NCI-H526 treated with DMSO at 0.1 percent for 48 hours (cell line): Measurements from ENCODE around the gene KCNJ10.
A peak's percentile ranks its signal among the peaks of the same experiment; 100 is the strongest.
"Not testable (repeated sequence)": the region's sequence is repeated elsewhere in the genome, so short reads cannot be mapped to it uniquely, and the experiment has no call there.

ENCODE experiments used
- DNase-seq: peaks from one replicate; lab custom pipeline; 2025; lab: John Stamatoyannopoulos, UW

The KCNJ10 gene

DNA sequence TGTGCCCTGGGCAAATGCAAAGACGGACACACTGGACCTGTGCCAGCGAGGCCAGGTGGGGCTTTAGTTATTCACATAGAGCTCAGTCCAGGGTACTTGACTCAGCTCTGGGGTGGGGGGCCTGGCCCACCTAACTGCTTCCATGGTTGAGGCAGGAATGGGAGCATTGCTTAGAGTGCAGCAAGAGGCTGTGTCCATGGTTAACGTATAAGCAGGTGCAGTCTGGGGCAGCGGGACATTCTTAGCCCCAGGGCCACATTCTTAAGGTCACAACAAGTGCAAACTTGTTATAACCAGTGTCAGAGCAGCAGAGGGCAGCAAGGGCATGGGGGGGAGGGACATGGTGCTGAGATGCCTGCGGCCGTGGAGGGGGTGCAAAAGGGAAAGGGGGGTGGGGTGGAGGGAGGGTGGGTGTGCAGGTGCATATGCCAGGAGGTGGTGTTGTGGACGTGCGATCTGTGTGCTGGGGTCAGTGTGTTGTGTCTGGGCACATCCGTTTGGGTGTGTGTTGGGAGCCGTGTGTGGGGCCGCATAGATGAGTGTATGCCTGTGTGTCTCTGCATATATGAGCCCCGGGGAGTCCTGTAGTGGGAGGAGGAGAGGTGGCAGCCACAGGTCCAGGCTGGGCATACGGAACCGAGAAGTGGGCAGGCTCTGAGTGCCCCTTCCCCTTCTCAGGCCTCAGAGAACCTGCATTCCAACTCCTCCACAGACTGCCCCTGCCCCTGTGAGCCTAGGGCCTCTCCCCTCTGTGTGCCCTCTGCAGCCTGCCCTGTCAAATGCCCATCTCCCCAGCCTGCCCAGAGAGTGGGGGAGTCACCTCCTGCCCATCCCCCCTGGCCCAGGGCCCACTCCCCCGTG, 8.4 kb downstream of the KCNJ10 start:
- no peak for DNase-seq

DNA sequence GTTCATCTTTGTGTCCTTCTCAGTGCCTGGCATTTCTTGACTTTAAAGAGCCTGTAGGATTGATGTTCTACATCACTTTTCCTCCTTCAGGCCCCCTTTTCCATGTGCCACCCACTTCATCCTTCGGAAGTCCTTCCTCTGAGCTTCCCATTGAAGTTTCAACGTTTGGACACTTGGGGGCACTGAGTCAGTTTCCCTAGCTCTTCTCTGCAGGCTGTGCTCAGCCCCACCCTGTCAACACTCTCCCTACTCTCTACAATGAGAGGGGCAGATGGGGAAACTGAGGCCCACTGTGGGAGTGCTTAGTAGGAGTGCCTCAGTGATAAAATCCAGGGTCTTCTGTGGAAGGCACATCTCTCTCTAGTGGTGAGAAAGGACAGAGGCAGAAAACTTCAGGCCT, 11.9 kb downstream of the KCNJ10 start:
- no peak for DNase-seq

DNA sequence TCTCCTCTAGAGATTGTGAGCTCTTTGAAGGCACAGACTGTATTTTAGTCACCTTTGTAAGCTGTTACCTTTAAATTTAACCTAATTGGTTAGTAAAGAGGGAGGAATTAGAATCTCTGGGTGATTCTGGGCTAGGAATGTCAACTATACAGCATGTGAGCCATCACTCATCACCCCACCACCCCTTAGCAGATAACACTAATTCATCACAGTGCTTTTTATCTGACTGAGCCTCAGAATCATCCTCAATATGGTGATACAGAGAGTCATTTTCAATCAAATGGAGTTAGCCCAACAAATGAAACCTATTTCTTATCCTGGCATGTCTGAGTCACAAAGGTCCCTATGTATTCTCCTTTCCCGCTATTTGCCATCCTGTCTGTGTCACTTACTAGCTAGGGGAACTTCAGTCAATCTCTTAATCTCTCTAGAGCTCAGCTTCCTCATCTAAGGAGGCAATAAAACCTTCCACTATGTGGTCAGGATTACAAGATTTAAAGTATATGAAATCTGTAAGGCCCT, 13.3 kb downstream of the KCNJ10 start:
- DNase-seq: no peak

DNA sequence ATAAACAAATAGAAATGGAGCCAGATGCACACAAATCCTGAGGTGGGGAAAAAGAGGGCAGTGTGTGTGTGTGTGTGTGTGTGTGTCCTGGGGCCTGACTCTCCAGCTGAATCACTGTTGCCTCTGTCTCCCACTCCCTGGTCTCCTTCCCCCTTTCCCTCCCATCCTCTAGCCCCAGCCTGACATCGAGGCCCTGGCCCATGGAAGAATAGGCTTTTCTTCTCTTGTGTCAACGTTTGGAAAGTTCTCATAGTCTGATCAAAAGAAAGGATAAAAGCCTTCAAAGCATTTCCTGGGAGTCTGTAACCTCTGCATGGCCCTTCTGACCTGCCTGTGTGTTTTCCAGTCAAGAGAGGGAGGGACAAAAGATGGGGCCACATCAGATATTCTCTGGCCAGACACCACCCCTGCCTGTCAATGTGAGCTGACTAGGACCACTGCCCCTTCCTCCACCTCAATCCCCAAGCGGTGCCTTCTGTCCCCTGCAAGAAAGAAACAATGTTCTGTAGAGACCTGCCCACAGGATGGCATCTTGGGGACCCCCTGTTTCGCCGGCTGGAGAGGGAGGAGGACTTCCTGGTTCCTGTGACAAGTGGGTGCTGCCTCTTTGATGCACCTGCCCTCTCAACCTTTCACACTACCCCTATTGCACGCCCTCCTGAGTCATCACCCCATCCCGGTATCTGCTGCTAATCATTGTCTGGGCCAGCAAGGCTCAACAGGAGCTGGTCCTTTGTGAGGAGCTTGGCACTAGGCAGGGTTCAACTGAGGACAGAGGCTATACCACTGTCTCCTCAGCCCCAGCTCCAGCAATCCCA, 16.2 kb downstream of the KCNJ10 start:
- DNase-seq: no peak

DNA sequence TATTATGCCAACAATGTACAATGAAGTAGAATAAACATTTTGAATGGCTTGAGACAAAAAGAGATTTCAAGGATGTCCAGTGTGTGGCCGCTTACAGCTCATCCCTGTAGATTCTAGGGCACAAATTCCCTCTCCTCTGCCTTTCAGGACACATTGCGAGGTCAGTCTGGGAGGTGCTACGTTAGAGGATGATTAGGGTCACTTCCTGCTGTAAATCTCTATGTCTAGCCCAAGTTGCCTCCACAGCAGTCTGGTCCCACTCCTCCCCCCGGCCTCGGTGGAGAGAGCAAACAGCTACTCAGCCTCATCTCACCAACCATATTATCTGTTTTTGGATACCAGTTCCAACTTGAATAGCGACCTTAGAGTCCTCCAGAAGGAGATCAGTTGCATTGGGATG, 17.0 kb downstream of the KCNJ10 start:
- DNase-seq: no peak

DNA sequence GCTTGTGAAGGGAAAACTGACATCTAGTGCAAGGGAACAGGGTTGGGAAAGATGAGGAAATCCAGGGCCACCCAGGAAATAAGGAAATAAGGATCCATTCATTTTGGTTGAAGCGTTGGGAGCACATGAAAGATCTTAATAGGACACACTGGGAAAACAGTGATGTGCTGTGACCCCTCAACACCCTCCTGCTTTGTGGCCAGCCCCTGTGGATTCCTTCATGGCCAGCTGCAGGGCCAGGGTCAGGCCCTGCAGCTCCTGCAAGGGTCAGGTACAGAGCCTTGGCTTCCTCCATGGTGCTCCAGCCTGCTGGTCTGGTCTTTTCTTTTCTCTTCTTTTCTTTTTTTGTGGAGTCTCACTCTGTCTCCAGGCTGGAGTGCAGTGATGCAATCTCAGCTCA, 19.3 kb downstream of the KCNJ10 start:
- DNase-seq: no peak

DNA sequence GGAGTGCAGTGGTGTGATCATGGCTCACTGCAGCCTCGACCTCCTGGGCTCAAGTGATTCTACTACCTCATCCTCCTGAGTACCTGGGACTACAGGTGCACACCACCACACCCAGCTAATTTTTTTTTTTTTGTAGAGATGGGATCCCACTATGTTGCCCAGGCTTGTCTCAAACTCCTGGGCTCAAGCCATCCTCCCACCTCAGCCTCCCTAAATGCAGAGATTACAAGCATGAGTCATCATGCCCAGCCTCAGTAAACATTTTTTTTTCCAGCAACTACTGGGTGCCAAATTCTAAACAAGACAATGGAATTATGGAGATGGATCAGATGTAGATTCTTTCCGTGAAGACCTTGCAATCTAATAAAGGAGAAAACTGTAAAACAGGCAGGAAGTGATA, 19.8 kb downstream of the KCNJ10 start:
- not testable (repeated sequence) for DNase-seq

DNA sequence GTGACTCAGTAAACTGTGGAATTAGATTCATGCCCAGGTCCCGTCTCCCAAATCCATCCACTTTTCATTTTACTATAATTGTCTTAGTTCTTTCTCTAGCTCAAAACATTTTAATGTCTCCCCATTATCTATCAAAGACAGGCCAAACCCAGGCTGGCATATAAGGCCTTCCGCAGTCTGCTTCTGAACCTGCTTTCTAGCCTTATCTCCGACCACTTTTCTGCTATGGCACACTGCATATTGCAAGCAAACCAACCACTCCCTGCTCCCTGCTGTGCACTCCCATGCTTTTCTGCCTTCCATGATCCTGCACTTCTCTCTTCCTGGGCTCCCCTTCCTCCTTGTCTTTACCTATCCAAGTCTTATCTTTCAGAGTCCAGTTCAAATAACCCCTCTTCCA, 20.9 kb downstream of the KCNJ10 start:
- no peak for DNase-seq

DNA sequence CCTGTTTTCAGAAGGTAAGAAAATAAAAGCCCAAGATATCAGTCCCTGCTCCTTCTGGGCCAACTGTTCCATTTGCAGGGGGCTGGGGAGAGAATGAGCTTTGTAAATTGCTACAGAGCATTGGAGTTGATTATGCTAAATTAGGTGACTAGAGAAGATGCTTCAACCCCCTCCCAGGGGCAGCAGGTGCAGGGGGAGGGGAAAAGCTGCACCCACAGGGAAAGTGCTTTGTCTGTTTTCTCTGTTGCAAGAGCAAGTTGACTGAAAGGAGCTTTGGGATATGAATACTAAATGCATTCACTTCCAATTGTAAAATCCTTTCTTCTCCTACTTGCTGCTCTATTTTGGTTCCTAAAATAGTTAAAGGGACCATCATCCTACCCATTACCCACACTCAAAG, 21.6 kb downstream of the KCNJ10 start:
- no peak for DNase-seq

DNA sequence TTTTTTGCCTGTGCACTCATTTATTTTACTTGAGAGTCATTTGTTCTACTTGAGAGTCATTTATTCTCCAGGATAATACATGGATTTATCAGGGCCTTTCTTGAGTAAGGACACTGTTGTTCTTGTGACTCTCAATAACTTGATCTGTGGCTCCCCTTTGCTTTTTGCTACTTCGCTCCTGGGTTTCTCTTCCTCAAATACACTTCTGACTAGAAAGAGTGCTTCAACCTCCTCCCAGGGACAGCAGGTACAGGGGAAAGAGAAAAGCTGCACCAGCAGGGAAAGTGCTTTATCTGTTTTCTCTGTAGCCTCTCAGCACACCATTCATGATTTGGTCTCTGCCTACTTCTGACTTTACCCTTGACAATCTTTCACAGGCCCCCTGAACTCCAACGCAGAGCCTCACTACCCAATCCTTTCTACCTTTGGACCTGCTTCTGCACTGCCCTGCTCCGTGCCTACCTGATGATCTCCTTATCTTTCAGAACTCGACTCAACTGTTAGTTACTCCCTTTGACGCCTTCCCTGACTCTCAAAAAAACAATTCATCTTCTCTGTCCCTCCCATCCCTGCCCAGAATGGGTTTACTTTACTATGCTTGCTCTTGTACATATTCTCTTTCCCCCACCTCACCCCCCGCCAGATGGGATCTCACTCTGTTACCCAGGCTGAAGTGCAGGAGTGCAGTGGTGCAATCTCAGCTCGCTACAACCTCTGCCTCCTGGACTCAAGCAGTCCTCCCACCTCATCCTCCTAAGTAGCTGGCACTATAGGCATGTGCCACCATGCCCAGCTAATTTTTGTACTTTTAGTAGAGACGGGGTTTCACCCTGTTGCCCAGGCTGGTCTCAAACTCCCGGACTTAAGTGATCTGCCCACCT, 22.6 kb downstream of the KCNJ10 start:
- DNase-seq: no peak

DNA sequence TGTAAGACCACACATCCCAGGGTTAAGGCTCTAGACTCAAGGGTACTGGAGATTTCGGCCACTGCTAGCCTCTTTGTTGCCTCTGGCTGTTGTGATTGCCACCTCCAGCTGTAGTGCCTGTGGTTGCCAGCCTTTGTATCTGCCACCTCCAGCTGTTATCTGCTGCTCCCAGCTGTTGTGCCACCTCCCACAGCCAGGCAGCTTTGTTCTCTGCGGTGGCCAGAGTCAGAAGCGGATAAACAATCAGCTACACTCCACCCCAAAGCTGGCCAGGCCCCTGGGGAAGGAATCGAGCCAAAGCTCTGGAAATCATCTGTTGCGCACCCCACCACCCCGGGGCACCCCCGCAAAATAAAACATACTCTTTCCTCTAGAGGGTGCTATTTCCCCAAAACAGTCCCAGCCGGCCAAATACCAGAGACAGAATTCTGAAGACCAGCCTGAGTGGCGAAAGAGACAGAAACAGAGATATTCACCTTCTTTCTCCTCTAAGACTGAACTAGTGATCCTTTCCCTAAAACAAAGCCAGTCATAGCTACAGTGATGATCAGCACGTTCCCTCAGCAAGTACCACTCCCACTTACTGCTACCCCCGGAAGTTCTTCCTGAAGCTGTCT, 23.4 kb downstream of the KCNJ10 start:
- DNase-seq: peak; percentile 34

DNA sequence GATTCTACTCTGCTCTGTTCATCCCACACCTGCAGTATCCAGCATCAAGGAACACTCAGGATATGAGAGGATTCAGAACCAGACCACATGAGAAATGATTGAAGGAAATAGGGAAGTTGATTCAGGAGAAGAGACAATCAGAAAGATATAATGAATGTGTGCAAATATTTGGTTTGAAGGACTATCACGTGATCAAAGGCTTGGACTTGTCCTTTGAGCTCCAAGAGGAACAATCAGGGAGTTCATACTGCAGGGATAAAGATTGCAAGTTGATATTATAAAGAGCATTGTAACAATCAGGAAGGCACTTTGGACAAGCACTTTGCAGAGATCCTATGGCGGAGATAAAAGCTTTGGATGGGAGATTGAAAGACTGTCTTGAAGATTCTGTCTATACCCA, 24.3 kb downstream of the KCNJ10 start:
- DNase-seq: no peak

DNA sequence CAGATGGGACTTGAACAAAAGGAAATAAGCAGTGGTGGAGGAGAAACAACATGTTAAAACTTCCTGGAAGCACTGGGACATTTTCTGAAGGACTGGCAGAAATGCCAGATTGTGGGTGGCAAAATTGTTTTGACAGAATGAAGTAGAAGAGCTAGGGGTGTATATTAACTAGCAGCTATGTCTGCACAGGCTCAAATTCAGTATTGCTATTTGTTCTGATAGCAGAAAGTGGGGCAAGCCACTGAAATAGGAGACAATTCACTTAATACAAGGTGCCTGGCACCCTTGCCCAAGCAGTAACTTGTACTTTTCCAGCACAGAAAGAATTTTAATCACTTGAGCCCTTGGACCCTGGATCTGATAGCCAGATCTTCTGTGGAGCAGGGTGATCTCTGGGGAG, 26.4 kb downstream of the KCNJ10 start:
- no peak for DNase-seq

DNA sequence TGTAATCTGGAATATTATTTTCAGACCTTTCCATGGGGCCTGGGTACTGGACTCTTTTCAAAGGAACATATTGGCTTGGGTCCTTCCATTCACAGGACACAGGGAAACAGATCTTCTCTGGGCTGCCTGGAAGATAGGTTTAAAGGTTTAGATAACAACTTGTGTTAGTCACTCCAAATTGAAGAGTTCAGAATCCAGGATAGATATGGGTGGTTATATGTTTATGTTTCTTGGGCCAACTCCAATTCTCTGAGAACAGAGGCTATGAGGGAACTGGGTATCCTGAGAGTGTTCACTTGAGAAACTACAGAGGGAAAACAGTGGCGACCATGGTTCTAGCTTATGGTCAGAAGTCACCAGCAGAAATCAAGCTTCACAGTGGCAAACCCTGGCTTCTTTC, 29.5 kb downstream of the KCNJ10 start:
- no peak for DNase-seq

DNA sequence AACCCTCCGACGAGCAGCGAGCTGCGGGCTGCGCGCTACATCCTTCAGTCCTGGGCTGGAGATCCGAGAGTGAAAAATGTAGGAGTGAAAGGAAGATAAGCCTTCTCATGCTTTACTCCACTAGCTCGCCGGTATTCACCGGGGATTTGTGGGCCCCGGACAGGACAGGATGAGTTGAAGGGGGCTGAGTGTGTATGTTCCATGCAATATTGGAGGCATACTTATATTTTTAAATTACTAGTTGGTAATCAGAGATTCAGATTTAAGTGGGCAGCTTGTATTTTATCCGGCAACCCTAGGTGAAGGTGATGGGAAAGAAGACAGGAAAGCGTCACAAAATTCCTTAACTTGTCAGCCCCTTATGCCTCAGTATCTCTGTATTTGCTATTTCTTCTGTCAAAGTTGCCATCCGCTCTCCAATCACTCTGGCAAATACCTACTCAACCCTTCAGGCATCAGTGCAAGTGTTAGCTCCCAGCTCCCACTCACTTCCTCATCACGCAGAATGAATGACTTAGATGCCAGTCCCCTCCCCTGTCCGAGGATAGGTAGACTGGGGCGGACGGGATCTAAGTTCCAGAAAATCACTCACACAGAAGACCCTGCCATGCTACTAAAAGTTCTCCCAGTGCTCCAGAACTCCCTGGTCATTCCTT, 37.7 kb downstream of the KCNJ10 start:
- DNase-seq: peak; percentile 68

DNA sequence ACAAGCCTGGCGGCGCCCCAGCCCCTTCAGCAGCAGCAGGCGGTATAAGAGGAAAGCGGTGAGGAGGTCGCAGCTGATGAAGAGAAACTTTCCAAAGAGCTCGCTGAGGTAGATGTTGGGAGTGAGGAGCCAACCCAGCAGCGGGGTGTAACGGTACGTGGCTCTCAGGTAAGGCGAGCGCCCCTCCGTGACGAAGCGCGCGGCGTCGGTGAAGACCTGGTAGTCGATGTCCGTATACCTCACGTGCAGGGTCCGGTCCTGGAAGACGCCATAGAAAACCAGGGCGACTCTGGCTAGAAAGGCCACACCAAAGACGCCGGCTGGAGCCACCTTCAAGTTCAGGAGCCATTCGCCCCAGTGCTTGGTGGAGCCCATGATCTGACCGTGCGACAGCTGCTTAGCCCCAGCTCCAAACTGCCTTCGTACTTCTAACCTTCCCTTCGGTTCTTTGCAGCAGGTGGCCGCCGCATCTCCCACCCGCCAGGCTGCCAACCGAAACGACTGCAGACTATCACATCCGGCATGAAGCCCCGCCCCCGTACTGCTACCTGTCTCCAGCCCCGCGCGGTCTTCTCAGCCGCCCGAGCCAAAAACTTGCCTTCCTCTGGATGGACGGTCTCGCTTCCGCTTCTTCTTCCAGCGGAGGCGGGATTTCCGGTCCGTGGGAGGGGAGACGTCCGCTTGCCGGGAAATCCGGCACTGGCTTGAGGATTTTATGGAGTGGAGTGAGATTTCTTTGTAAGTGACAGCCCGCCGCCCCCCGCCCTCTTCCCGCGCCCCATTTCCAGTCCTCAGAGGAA, 38.4 kb downstream of the KCNJ10 start, which contains the start of gene PIGM:
PIGM (minus strand) TSS at position 626 of the 800 bp plus-strand sequence; CDS start at position 375, 251 bp downstream.
- peak; percentile 99 for DNase-seq

DNA sequence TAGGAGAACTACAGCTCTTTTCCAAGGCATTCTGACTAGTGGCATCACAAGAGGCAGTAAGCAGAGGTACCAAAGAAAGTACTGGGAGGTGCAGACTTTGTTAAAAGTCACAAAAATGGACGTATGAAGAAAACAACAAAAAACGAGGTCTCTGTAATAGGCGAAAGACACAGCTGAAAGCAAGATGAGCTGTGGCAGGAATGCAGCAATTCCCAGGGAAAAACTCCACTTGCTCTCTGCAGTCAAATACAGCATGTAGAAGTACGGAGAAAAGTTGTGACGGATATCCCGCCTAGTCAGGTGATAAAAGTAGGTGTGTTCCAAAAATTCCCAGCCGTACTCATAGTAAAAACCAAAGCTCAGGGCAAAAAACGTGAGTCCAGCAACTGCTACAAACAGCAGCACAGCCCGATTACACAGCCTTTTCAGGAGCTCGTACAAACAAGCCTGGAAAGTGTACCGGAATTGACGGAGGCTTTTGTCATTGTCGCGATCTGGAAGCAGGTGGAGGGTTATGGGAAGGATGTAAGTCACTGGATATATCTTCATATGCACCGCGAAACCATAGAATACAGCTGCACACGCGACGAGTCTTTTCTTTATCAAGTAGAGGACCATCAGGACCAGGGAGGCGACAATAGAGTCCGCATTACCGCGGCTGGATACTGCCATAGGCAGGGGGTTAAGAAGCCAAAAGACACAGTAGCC, 39.1 kb downstream of the KCNJ10 start:
- peak; percentile 71 for DNase-seq

DNA sequence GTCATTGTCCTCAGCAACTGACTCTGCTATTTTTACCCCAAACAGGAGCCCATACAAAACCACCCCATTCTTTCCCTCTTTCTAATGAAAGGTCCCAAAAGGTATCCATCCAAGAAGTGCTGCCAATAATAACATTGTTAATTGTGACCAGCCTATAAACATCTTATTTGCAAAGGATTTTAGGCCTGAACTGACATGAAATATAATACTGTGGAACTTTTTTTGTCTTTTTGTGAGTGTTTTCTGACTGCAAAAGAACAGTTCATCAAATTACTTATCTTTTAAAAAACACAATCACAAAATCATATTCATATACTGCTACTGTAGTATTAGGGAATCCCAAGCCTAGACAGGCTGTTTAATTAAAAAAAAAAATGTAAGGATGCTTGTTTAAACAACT, 41.5 kb downstream of the KCNJ10 start:
- no peak for DNase-seq

DNA sequence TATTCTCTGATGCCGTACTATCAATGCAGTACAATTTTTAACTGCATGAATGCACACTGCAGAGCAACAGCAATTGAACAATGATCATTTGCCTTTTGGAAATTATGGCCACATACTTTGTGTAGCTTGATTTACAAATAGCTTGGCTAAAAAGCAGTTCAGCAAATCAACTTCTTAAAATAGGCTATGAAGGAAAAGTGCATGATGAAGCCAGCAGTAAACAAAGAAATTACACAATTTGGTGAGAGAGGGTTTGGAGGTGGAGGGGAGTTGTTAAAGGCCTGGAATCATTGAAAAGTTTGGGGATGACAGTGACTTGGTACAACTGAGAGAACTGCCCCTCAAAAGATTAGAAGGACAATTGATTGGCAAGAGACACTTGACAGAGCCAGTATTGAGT, 44.6 kb downstream of the KCNJ10 start:
- DNase-seq: no peak
